Heart left ventricle (tissue), 13 donors: ENCODE results near the gene F2RL2.

Experiments used
- CTCF ChIP-seq, 12 donors: fragments of 200-600 bp; sonication (generic) in 4 of 12; IDR thresholded peaks; one replicate each; pipeline versions ENCODE4 v1.5.0 to v1.8.0; 2018 to 2022; ENCODE audit warnings: antibody characterized with exemption in 12 of 12, mild to moderate bottlenecking in 5 of 12
- POLR2A ChIP-seq, 2 donors: fragments of 450-650 bp; IDR thresholded peaks; one replicate each; pipeline ENCODE4 v1.6.1; 2017; ENCODE audit warnings: antibody characterized with exemption in 2 of 2, mild to moderate bottlenecking in 2 of 2, moderate library complexity in 2 of 2
- donor health status: ischemic (EF 13 %, LVEDD 7.1; RV severe dilation, severe dysfunction).
- donor health status: DM: no; HTN: yes; CAD: no.
- donor health status: DM: no; HTN: no; CAD: no.
- donor health status: ischemic (EF 25% LVEDD 6.9; RV normal size, moderate dysfunction).
- donor health status: ischemic (EF 25% LVEDD 5.7; RV mildly dilated, moderate dysfunction).
- donor health status: ischemic (EF 35%, LVEDD 5.7; RV mildly dilated, moderate dysfunction).
- donor health status: nonischemic (EF 11% LVEDD 7.7; RV severe dilation, severe dysfunction).
- donor health status: DM: yes; HTN: yes; CAD: no.
- donor health status: PGD.
- donor health status: ischemic (EF 29% LVEDD 5.4; RV normal size, mild dysfunction).
- donor health status: nonischemic (EF 23%, LVEDD 6.1; RV moderate dilation, normal function).

- no peak for TF ChIP-seq POLR2A (IDR thresholded peaks at IDR 0.05)
- TF ChIP-seq CTCF (IDR thresholded peaks at IDR 0.05) = no peak
Observed at GRCh38 chr5:76622076-76622475, 1.1 kb downstream of the F2RL2 start.
